Loucy (cell line): ENCODE data around the gene MTHFR.

ENCODE experiments used
- CTCF ChIP-seq: fragments of 200-600 bp; sonication (generic); conservative IDR thresholded peaks from 2 replicates; pipeline ENCODE4 v1.5.1; 2014; ENCODE audit warnings: mild to moderate bottlenecking, antibody characterized with exemption, low read length
- EZH2phosphoT487 ChIP-seq: fragments of 200-600 bp; IDR thresholded peaks from 2 replicates; pipeline ENCODE4 v1.6.1; 2018; ENCODE audit warnings: antibody characterized with exemption, mild to moderate bottlenecking, moderate library complexity, borderline replicate concordance

DNA sequence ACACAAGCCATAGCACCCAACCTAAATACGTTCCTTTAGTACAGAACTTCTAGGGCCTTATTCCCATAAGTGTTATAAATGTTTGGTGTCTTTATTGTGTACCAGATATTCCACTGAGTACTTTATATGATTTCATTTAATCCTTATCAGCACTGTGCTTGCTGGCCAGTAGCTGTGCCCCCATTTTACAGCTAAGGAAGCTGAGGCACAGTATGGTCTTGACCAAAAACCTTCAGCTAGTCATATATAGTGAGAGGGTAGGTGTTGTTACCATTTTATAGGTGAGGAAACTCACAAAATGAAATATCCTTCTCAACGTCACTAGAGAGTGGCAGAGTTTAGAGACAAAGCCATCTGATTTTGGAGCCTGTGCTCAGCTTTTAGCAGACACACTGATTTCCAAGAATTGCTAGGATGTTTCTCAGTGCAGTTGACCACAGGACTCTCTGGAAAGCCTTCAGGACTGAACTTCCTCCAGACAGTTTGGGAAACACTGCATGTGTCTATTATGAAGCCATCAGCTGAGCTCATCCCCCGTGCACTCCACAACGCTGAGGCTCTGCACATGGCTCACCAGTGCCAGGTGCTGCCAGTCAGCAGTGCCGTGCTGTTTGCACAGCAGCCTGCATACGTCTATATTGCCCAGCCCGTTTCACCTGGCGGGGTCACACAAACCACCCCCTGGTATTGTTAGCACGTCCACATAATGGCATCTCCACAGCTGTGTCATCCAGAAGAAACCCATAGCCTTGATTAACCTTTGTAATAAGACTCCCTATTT, 26.4 kb upstream of the MTHFR start:
- TF ChIP-seq CTCF: no peak
- no peak for TF ChIP-seq EZH2phosphoT487
